GM15510 (cell line): ENCODE data around the gene NUDC.

Experiments
- POLR2A ChIP-seq: IDR thresholded peaks from 3 replicates; pipeline ENCODE4 v1.6.1; 2011; ENCODE audit warnings: borderline replicate concordance; ENCODE audit not compliant: insufficient read length; ENCODE audit errors: extremely low read depth

Gene NUDC

DNA sequence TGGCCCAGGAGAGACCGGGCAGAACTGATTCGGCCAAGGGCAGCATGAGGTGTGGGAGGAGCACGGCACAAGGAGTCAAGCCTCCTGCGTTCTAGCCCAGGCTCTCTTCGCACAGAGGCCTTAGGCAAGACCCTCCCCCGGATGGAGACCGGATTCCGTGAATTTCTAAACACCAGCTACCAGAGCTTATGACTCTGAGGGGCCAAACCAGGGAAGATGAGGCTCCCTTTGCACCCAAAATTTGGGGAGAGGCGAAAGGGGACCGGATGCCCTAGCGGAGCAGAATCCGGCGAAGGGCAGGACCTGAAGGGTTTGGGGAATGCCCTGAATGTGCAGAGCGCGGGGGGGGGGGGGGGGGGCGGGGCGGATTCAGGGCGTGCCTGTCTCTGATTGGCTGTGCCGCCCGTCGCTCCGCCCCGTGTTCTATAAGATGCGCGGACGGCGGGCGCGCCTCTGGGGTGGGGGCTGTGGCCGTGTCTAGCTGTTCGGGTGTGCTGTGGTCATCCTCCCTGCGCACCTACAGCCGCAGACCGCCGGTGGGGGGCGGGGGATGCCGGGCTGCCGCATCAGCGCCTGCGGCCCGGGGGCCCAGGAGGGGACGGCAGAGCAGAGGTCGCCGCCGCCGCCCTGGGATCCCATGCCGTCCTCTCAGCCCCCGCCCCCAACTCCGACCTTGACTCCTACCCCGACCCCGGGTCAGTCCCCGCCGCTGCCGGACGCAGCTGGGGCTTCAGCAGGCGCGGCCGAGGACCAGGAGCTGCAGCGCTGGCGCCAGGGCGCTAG is 71.9 kb downstream of the NUDC start, which contains the start of gene TRNP1:
TRNP1 (plus strand) TSS at position 456 of the 783 bp plus-strand sequence; CDS start at position 551, 95 bp downstream.
- TF ChIP-seq POLR2A: peak; percentile 55

DNA sequence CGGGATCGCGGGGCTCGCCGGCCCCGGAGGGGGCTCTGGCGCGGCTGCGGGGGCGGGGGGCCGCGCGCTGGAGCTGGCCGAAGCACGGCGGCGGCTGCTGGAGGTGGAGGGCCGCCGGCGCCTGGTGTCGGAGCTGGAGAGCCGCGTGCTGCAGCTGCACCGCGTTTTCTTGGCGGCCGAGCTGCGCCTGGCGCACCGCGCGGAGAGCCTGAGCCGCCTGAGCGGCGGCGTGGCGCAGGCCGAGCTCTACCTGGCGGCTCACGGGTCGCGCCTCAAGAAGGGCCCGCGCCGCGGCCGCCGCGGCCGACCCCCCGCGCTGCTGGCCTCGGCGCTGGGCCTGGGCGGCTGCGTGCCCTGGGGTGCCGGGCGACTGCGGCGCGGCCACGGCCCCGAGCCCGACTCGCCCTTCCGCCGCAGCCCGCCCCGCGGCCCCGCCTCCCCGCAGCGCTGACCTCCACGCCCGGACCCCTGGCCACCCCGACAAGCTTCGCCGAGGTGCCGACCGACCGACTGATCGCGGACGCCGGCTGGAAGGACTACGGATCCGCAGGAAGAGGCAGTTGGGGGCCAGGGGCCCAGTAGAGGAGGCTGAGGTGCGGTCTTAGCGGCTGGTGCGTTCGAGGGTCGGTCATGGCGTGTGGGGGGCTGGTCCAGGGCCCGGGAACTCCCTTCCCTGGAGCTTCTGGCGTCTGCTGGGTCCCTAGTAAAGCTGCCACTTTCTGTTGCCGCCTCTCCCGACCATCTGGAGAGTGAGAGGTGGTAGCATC is 72.7 kb downstream of the NUDC start:
- TF ChIP-seq POLR2A: no peak

DNA sequence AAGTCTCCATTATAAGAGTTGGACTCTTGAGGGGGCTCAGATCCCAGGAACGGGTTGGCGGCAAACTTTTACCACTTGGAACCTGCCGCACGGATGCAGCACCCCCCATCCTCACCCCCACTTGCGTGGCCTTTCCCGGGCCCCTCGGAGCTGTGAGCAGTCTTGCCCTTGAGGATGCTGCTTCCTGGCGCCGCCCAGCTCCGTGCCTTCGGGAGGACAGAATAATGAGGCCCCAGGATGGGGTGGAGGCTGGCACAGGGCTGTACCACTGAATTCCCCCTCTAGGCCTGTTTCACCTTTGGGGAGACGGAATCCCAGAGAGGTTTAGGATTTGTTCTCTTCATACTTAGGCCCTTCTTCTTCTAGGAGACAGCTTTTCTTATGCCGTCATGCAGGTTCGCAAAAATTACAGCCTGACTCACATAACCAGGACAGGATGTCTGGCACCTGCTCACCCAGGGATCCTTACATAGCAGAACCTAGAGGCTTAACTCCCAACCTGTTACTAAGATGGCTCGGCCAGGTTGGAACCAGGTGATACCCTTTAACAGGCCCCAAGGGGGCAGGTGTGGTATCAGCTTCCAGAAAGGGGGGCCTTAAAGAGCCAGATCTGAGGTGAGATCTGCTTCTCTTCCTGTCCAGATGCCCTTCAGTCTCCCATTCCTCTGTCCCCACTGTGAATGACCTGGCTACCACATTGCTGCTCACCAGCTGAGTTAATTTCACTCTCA is 73.4 kb downstream of the NUDC start:
- TF ChIP-seq POLR2A: no peak

DNA sequence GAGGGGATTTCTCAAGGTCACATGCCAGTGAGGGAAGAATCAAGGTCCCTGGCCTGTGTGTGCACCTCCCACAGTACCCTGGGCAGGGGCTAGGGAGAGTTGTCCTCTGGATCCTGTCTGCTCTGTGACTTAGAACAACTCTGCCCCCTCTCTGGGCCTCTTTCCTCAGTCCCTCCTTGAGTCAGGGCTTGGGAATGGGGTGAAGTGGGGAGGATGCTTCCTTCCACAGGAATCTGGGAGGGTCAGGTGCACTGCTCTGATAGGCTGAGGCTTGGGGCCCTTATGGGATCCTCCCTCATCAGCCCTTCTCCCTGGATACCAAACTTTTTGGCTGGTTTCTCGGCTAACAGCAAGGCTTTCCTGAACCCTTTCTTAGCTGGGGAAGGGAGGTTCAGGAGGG is 74.5 kb downstream of the NUDC start:
- no peak for TF ChIP-seq POLR2A
